Measurements from ENCODE around the gene VPS33B.

GRCh38 chr15:90967206-90967605 is 55.2 kb downstream of the VPS33B start:
- TF ChIP-seq CTCF (IDR thresholded peaks at IDR 0.05; ENCODE audit: insufficient read depth, low read depth, low read length): no peak
- TF ChIP-seq EZH2 (IDR thresholded peaks at IDR 0.05; ENCODE audit: insufficient read depth, low read length): no peak
